B cell (primary cell): Measurements from ENCODE around the gene SLC15A3. TPM values are rescaled to one million over a fixed set of nuclear protein-coding genes. Genes with fewer than 3 reads are reported as not detected.

ENCODE experiments used
- ATAC-seq: fragments of 200-7000 bp; cut with Tn5 transposase; one replicate; pipeline ENCODE4 v1.10.0; 2021; ENCODE audit warnings: low read depth, mild to moderate bottlenecking, moderate number of reproducible peaks, moderate library complexity
- CTCF ChIA-PET: fragments of 350-600 bp; sonication (Branson Sonifier 250); formaldehyde crosslinking; loops from one replicate; lab custom pipeline; 2021; ENCODE audit warnings: antibody characterized with exemption, inconsistent platforms; lab: Charles Lee
- POLR2A ChIA-PET: fragments of 350-600 bp; sonication (Branson Sonifier 250); formaldehyde crosslinking; loops from one replicate; lab custom pipeline; 2021; ENCODE audit warnings: antibody characterized with exemption; lab: Charles Lee
- DNase-seq: peaks from one replicate; pipeline ENCODE4 v3.0.0; 2013
- H2AFZ ChIP-seq: 2 replicates; pipeline ENCODE4 v1.6.1; 2012; ENCODE audit warnings: mild to moderate bottlenecking, low read depth, low read length; ENCODE audit not compliant: insufficient read depth, poor library complexity, severe bottlenecking
- H3K27ac ChIP-seq, 2 donors: 1 replicate in 1 of 2; 2 replicates in 1 of 2; pipeline ENCODE4 v1.5.1; 2012 to 2013; ENCODE audit warnings: low read length in 2 of 2, mild to moderate bottlenecking in 2 of 2, moderate library complexity in 1 of 2
- H3K27me3 ChIP-seq, 4 experiments: fragments of 200-600 bp in 1 of 4; sonication (generic) in 1 of 4; replicated peaks in 1 of 4; 1 replicate in 2 of 4; 2 replicates in 2 of 4; pipeline versions ENCODE4 v1.6.1 to v1.7.0; 2013 to 2016; ENCODE audit warnings: low read length in 3 of 4, mild to moderate bottlenecking in 2 of 4, mixed read lengths in 1 of 4, moderate library complexity in 1 of 4; ENCODE audit not compliant: insufficient read depth in 4 of 4, control insufficient read depth in 3 of 4; ENCODE audit errors: control extremely low read depth in 1 of 4
- H3K36me3 ChIP-seq, 2 experiments: replicated peaks in 1 of 2; 1 replicate in 1 of 2; 2 replicates in 1 of 2; pipeline versions ENCODE4 v1.6.1 to v1.7.1; 2013; ENCODE audit warnings: low read length in 1 of 2; ENCODE audit not compliant: insufficient read depth in 2 of 2, control insufficient read depth in 1 of 2; ENCODE audit errors: control extremely low read depth in 1 of 2, extremely low read depth in 1 of 2
- H3K4me1 ChIP-seq, 2 donors: fragments of 200-600 bp in 1 of 2; sonication (generic) in 1 of 2; 1 replicate in 1 of 2; 2 replicates in 1 of 2; pipeline versions ENCODE4 v1.5.1 to v1.6.1; 2013 to 2017; ENCODE audit warnings: low read length in 2 of 2; ENCODE audit not compliant: control insufficient read depth in 2 of 2, insufficient read depth in 2 of 2
- H3K4me2 ChIP-seq: replicated peaks from 2 replicates; pipeline ENCODE3; 2012; ENCODE audit warnings: mild to moderate bottlenecking, low read depth, low read length; ENCODE audit not compliant: poor library complexity, severe bottlenecking
- H3K4me3 ChIP-seq, 5 experiments: fragments of 200-600 bp in 1 of 5; sonication (generic) in 1 of 5; 1 replicate in 3 of 5; 2 replicates in 2 of 5; pipeline versions ENCODE4 v1.5.1 to v1.7.0; 2011 to 2016; ENCODE audit warnings: low read length in 4 of 5, mild to moderate bottlenecking in 4 of 5, low read depth in 2 of 5, control low read depth in 1 of 5, moderate library complexity in 1 of 5; ENCODE audit not compliant: insufficient read depth in 1 of 5; ENCODE audit errors: control extremely low read depth in 1 of 5, extremely low read depth in 1 of 5
- H3K79me2 ChIP-seq: fragments of 200-600 bp; sonication (generic); one replicate; pipeline ENCODE4 v1.6.0; 2016; ENCODE audit warnings: low read length; ENCODE audit not compliant: control insufficient read depth, insufficient read depth
- H3K9ac ChIP-seq: fragments of 200-600 bp; sonication (generic); 2 replicates; pipeline ENCODE4 v1.6.1; 2017; ENCODE audit warnings: mild to moderate bottlenecking, low read length, moderate library complexity
- H3K9me3 ChIP-seq, 3 donors: one replicate each; pipeline versions ENCODE4 v1.6.1 to v1.7.1; 2013; ENCODE audit warnings: low read length in 2 of 3; ENCODE audit not compliant: control insufficient read depth in 2 of 3, insufficient read depth in 1 of 3; ENCODE audit errors: control extremely low read depth in 1 of 3
- H4K20me1 ChIP-seq: 2 replicates; pipeline ENCODE4 v1.6.0; 2012; ENCODE audit warnings: mild to moderate bottlenecking, low read length; ENCODE audit not compliant: insufficient read depth, control insufficient read depth, poor library complexity, severe bottlenecking
- H3K27ac Mint-ChIP-seq: one replicate; pipeline ENCODE4 v1.8.0; 2021; ENCODE audit warnings: mixed read lengths
- H3K27me3 Mint-ChIP-seq: one replicate; pipeline ENCODE4 v1.8.0; 2021; ENCODE audit warnings: mixed read lengths
- H3K4me1 Mint-ChIP-seq: one replicate; pipeline ENCODE4 v1.8.0; 2021; ENCODE audit warnings: mixed read lengths
- H3K4me3 Mint-ChIP-seq: one replicate; pipeline ENCODE4 v1.8.0; 2021; ENCODE audit warnings: mixed read lengths
- H3K9me3 Mint-ChIP-seq: one replicate; pipeline ENCODE4 v1.8.0; 2022; ENCODE audit warnings: mixed read lengths; ENCODE audit not compliant: insufficient read depth
- EZH2 ChIP-seq: IDR thresholded peaks from 2 replicates; pipeline ENCODE4 v1.6.1; 2012; ENCODE audit warnings: borderline replicate concordance, low read depth, mild to moderate bottlenecking, moderate library complexity, low read length; ENCODE audit not compliant: insufficient read depth, poor library complexity, severe bottlenecking
- WGBS: methylation state at CpG from one replicate; pipeline ENCODE4 v1.1.5; 2013; ENCODE audit warnings: missing lambda C conversion rate; ENCODE audit not compliant: insufficient coverage; 5-methylcytosine and 5-hydroxymethylcytosine counted together
- intact Hi-C: fragments of 100-400 bp; cut with micrococcal nuclease; formaldehyde crosslinking; loops from one replicate; pipeline ENCODE4 v1.10.0; 2022
- polyA plus RNA-seq: library from polyadenylated mRNA; depleted of rRNA; stranded (reverse); fragments of >200 nt; gene quantifications from 2 replicates; pipeline ENCODE4 v1.2.3, GENCODE V29; 2012
- total RNA-seq, 2 donors: library from RNA; stranded (reverse); fragments of 120-200 nt in 1 of 2; gene quantifications; 1 replicate in 1 of 2; 2 replicates in 1 of 2; pipeline versions ENCODE4 v1.2.3 to v1.2.4, GENCODE V29; 2013 to 2022
- TF ChIP-seq, protein P1 (sequence below): fragments of 200-600 bp; IDR thresholded peaks from one replicate; pipeline ENCODE4 v1.8.0; 2022; ENCODE audit warnings: antibody characterized with exemption, mild to moderate bottlenecking

Gene SLC15A3
- total and polyA plus RNA-seq, 2 donors (not counting 1 experiment from before 2014, with no cell fraction given) = 61.5 to 91.4 TPM

DNA sequence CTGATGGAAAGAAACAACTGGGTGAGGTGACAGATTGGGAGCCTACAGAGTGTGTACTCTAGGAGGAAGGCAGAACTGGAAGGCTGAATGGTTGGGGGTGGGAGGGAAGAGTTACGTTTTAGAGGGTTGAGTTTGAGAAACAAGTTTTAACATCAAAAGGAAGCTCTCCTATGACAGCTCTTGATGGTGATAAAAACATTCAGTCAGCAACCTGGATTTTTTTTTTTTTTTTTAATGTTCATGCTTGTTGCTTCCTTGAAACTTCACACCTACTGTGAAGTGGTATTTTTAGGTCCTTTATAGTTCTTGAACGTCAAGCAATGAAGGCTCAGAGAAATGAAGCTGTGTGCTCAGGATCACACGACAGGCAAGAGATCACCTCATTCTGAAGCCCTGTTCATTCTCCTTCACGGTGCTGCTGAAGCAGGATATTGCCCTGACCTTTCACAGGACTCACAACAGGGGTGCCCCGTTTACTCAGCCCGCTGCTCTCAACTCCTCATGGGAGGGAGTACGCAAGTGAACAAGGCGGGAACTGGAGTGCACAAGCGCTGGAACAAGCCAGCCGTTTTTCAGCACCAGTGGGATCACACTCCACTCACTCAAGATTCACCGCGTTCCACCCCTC is 39.6 kb downstream of the SLC15A3 start:
- Histone ChIP-seq H3K9me3 (no peaks in the 10 kb centered on the region), H3K4me1 (peaks cover 59 to 76% of the 10 kb centered on the region in 2 donors), H3K4me3 (no peak overlapping the region), H3K27me3 (no peaks in the 10 kb centered on the region), H4K20me1 (peaks cover 10% of the 10 kb centered on the region), H3K9ac (no peak overlapping the region), H3K36me3 (peaks cover 0 to 6% of the 10 kb centered on the region in 2 experiments), H2AFZ (no peak overlapping the region), H3K27ac (no peak overlapping the region), H3K4me2 (no peak overlapping the region), H3K79me2 (peaks cover 37% of the 10 kb centered on the region)
- ChIA-PET CTCF (interaction anchor here (0.7 to 11.8 kb wide), 4 partner anchors 10 to 216 kb away, joined by 3 to 129 read pairs (median 4); partner anchors contain the start of gene PRPF19), POLR2A (interaction anchor here (0.6 kb wide), 1 partner anchor 473 kb away, joined by 3 read pairs; no protein-coding TSS in a partner anchor)
- Mint-ChIP-seq H3K27ac (peak overlapping the region; percentile 68), H3K9me3 (no peaks in the 10 kb centered on the region), H3K4me1 (peaks cover 74% of the 10 kb centered on the region), H3K4me3 (peak overlapping the region; percentile 40), H3K27me3 (no peaks in the 10 kb centered on the region)
- DNase-seq = no peak
- no peak for ATAC-seq
- intact Hi-C loops = loop anchor here (5.0 to 10.0 kb wide), 4 partner anchors 442 to 1248 kb away; partner anchors contain the start of genes FEN1, MS4A1, PATL1 and TMEM258
- TF ChIP-seq, protein P1, sequence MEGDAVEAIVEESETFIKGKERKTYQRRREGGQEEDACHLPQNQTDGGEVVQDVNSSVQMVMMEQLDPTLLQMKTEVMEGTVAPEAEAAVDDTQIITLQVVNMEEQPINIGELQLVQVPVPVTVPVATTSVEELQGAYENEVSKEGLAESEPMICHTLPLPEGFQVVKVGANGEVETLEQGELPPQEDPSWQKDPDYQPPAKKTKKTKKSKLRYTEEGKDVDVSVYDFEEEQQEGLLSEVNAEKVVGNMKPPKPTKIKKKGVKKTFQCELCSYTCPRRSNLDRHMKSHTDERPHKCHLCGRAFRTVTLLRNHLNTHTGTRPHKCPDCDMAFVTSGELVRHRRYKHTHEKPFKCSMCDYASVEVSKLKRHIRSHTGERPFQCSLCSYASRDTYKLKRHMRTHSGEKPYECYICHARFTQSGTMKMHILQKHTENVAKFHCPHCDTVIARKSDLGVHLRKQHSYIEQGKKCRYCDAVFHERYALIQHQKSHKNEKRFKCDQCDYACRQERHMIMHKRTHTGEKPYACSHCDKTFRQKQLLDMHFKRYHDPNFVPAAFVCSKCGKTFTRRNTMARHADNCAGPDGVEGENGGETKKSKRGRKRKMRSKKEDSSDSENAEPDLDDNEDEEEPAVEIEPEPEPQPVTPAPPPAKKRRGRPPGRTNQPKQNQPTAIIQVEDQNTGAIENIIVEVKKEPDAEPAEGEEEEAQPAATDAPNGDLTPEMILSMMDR = no peak
- TF ChIP-seq EZH2 = no peak
- 83% methylated on average over 11 of the region's 12 CpGs for WGBS

DNA sequence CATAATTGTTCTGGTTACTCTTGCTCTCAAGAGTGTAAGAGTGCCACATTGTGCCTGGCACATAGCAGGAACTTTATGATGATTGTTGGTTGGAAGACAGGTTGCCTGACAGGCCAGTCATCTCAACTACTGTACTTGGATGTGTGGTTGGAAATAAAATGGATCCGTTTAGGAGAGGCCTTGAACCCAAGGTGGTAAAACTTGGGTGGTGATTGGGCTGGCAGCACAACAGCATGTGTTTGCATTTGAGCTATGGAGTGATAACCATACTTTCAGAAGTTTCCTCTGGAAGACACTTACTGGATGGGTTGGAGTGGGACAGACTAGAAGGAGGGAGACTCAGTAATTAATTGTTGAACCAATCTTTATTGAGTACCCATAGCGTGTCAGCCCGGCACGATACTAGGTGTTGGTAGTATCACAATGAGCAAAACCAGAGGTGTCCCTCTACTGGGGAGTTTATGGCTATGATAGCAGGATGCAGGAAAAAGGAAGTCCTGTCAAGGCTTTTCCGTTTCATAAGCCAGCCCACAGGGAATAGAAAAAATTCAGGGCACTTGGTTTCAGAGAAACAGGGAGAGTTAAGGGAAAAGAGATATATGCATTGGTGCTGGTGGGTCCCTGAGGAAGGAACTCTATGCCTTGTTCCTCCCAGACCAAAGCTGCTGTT is 41.1 kb downstream of the SLC15A3 start:
- no peaks in the 10 kb centered on the region for H3K27me3 ChIP-seq
- peaks cover 3% of the 10 kb centered on the region for H4K20me1 ChIP-seq
- CTCF ChIA-PET = interaction anchor here (11.8 kb wide), 1 partner anchor 8 kb away, joined by 129 read pairs; the partner anchor contains the start of gene PRPF19
- H3K9ac ChIP-seq = no peak overlapping the region
- DNase-seq (no peak), ATAC-seq (no peak)
- no peak overlapping the region for H2AFZ ChIP-seq
- Mint-ChIP-seq H3K4me1 (peaks cover 70% of the 10 kb centered on the region), H3K9me3 (no peaks in the 10 kb centered on the region), H3K4me3 (peak overlapping the region; percentile 52), H3K27me3 (no peaks in the 10 kb centered on the region), H3K27ac (peak overlapping the region; percentile 86)
- intact Hi-C loops = loop anchor here (1.0 to 10.0 kb wide), 5 partner anchors 69 to 1246 kb away; partner anchors contain the start of genes CCDC86, FEN1, MS4A1 and PATL1
- H3K9me3 ChIP-seq = no peaks in the 10 kb centered on the region
- POLR2A ChIA-PET = no interaction called here
- H3K27ac ChIP-seq = peak overlapping the region; percentile 71 to 79
- WGBS = 35% methylated on average over 4 of the region's 5 CpGs
- H3K4me1 ChIP-seq = peaks cover 48 to 70% of the 10 kb centered on the region in 2 donors
- TF ChIP-seq, protein P1 = no peak
- TF ChIP-seq EZH2 = no peak
- no peaks in the 10 kb centered on the region for H3K36me3 ChIP-seq
- H3K79me2 ChIP-seq = peaks cover 28% of the 10 kb centered on the region
- peak overlapping the region; percentile 62 for H3K4me2 ChIP-seq
- H3K4me3 ChIP-seq = no peak overlapping the region
